ENCODE data around the gene MIF4GD. TPM values are rescaled to one million over a fixed set of nuclear protein-coding genes. Genes with fewer than 3 reads are reported as not detected.

Gene MIF4GD
- total RNA-seq, 1 donor from 2014 or later, result 11.5 TPM

DNA sequence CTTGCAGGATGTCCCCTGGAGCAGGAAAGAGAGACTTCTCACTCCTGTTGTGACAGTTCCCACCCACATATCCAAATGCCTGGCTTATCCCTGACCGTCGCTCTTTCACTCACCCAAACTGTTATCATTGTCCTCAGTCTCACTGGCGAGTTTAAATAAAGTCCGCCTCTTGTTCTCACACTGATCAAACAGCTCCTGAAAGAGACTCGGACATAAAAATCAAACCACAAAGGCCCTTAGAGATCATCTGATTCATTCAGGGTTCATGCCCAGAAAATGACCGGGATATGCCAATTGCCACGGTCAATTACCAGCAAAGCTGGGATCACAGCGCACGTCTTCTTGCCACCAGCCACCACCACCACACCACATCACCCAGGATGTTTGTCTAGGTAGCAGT, 29.5 kb downstream of the MIF4GD start:
- TF ChIP-seq, protein P1, sequence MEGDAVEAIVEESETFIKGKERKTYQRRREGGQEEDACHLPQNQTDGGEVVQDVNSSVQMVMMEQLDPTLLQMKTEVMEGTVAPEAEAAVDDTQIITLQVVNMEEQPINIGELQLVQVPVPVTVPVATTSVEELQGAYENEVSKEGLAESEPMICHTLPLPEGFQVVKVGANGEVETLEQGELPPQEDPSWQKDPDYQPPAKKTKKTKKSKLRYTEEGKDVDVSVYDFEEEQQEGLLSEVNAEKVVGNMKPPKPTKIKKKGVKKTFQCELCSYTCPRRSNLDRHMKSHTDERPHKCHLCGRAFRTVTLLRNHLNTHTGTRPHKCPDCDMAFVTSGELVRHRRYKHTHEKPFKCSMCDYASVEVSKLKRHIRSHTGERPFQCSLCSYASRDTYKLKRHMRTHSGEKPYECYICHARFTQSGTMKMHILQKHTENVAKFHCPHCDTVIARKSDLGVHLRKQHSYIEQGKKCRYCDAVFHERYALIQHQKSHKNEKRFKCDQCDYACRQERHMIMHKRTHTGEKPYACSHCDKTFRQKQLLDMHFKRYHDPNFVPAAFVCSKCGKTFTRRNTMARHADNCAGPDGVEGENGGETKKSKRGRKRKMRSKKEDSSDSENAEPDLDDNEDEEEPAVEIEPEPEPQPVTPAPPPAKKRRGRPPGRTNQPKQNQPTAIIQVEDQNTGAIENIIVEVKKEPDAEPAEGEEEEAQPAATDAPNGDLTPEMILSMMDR (IDR thresholded peaks at IDR 0.05; ENCODE audit: unreplicated experiment), result no peak
- Mint-ChIP-seq H3K27ac (no peak overlapping the region), H3K9me3 (no peaks in the 10 kb centered on the region), H3K27me3 (ENCODE audit: low read depth) (no peaks in the 10 kb centered on the region), H3K4me1 (no peaks in the 10 kb centered on the region), H3K4me3 (no peak overlapping the region), H3K36me3 (peaks cover 17% of the 10 kb centered on the region)
- no peak for DNase-seq (ENCODE audit: low spot score in 2 of 2, unreplicated experiment in 2 of 2)

DNA sequence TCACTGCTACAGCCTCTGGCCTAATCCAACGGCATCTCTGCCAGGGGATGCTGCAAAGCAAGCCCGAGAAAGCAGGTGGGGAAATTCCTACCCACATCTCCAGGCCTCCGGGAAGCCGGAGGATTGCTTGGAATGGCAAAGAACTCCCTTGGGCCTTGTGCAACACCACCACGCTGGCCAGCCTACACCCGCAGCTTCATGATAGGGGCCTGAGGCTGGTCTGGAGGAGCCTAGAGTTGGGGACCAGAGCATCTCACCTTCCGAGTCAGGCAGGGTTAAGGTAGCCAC, 29.9 kb downstream of the MIF4GD start:
- H3K36me3 Mint-ChIP-seq, result peaks cover 21% of the 10 kb centered on the region
- no peak overlapping the region for H3K4me3 Mint-ChIP-seq
- no peaks in the 10 kb centered on the region for H3K4me1 Mint-ChIP-seq
- H3K27ac Mint-ChIP-seq, result no peak overlapping the region
- TF ChIP-seq, protein P1 (IDR thresholded peaks at IDR 0.05; ENCODE audit: unreplicated experiment), result no peak
- H3K9me3 Mint-ChIP-seq, result no peaks in the 10 kb centered on the region
- no peak for DNase-seq (ENCODE audit: low spot score in 2 of 2, unreplicated experiment in 2 of 2)
- H3K27me3 Mint-ChIP-seq (ENCODE audit: low read depth), result no peaks in the 10 kb centered on the region

DNA sequence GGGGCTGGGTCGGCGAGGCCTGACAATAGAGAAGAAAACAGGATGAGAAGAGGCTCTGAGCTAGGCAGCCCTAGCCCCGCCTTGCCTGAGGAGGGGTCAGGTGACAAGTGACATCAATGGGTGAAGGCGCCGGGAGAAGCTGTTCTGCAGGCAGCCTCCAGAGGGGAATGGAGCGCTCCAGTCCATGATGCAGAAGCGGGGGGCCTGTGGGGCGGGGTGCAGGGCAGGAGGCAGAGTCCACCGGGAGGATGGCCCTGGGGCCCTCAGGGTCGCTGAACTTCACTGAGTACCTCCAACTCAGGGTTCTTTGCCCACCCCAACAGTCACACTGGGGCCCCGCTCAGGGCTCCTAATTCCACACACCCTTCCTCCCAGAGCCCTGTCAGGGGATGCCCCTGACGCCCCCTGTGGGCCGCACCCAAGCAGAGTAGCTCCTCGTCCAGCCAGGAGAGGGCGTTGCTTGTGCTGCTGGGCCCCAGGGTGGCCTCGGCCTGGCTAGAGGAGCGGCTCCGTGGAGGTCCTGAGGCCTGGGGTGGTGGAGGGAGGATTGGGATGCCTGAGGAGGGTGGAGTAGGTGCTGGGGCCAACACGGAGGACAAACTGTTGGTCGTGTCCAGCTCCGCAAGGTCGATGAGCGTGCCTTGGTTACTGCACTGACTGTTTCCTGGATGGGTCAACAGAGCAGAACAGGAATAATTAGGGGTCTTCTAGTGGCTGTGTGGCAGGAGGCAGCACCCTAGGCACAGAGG, 30.5 kb downstream of the MIF4GD start:
- H3K4me3 Mint-ChIP-seq, result no peak overlapping the region
- no peak overlapping the region for H3K27ac Mint-ChIP-seq
- no peaks in the 10 kb centered on the region for H3K4me1 Mint-ChIP-seq
- H3K27me3 Mint-ChIP-seq (ENCODE audit: low read depth), result no peaks in the 10 kb centered on the region
- H3K36me3 Mint-ChIP-seq, result peaks cover 22% of the 10 kb centered on the region
- no peaks in the 10 kb centered on the region for H3K9me3 Mint-ChIP-seq
- TF ChIP-seq, protein P1 (IDR thresholded peaks at IDR 0.05; ENCODE audit: unreplicated experiment), result no peak
- no peak for DNase-seq (ENCODE audit: low spot score in 2 of 2, unreplicated experiment in 2 of 2)

DNA sequence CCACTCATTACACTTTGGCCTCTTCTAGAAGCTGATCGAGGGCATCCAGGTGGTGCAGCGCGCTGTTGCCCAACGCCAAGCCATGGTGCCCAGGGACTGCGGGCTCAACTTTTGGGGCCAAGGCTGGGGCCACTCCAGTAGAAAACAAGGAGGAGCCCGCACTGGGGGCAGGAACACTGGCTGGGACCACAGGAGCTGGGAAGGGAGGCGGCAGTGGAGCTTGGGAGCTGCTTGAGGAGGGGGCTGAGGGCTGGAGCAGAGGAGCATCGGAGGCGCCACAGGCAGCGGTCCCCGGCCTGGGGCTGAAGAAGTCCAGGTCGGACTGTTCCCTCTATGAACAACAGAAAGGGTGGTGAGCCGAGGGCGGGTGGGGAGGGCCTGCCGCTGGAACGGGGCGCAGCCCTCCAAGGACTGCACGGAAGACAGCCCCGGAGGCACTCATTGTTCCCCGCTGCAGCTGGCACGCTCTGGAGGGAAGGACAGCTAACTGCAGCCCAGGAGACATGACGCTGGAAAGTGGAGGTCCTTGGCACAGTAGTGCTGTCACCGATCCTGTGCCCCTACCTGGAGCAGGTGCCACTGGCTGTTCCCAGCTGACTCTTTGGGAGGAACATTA, 31.1 kb downstream of the MIF4GD start:
- Mint-ChIP-seq H3K4me3 (no peak overlapping the region), H3K27me3 (ENCODE audit: low read depth) (no peaks in the 10 kb centered on the region), H3K4me1 (no peaks in the 10 kb centered on the region), H3K36me3 (peaks cover 24% of the 10 kb centered on the region), H3K9me3 (no peaks in the 10 kb centered on the region), H3K27ac (no peak overlapping the region)
- no peak for DNase-seq (ENCODE audit: low spot score in 2 of 2, unreplicated experiment in 2 of 2)
- TF ChIP-seq, protein P1 (IDR thresholded peaks at IDR 0.05; ENCODE audit: unreplicated experiment), result no peak

DNA sequence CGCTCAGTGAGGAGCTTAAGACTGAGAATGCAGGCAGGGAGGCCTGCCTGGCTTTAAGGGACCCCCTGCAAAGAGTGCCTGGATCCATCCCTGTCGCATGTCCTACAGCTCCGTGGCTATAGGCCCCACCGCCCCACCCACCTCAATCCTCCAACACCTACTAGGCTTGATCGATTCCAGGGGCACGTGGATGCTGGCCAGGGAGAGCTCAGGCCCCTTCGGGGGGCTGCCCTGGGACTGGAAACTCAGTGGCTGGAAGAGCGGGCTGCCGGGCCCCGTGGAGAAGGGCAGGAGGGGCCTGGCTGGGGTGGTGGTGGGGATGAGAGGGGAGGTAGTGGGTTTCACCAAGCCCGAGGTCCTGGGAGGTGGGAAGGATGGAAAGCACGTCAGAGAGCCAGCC, 31.8 kb downstream of the MIF4GD start:
- no peak overlapping the region for H3K4me3 Mint-ChIP-seq
- H3K9me3 Mint-ChIP-seq, result no peaks in the 10 kb centered on the region
- H3K4me1 Mint-ChIP-seq, result no peaks in the 10 kb centered on the region
- H3K27me3 Mint-ChIP-seq (ENCODE audit: low read depth), result no peaks in the 10 kb centered on the region
- H3K36me3 Mint-ChIP-seq, result peaks cover 28% of the 10 kb centered on the region
- H3K27ac Mint-ChIP-seq, result no peak overlapping the region
- no peak for DNase-seq (ENCODE audit: low spot score in 2 of 2, unreplicated experiment in 2 of 2)
- TF ChIP-seq, protein P1 (IDR thresholded peaks at IDR 0.05; ENCODE audit: unreplicated experiment), result no peak

Data from mesothelial cell of epicardium (in vitro differentiated cells).